ENCODE data around the gene PMIS2.

Gene PMIS2

GRCh38 chr19:35556846-35557538 lies 29.0 kb upstream of the PMIS2 start:
- DNase-seq (ENCODE audit: low spot score), result no peak

GRCh38 chr19:35557539-35558399 lies 28.2 kb upstream of the PMIS2 start:
- DNase-seq (ENCODE audit: low spot score), result no peak

- no peak for DNase-seq (ENCODE audit: low spot score)
Measured at GRCh38 chr19:35558400-35559280, 27.3 kb upstream of the PMIS2 start.

DNA sequence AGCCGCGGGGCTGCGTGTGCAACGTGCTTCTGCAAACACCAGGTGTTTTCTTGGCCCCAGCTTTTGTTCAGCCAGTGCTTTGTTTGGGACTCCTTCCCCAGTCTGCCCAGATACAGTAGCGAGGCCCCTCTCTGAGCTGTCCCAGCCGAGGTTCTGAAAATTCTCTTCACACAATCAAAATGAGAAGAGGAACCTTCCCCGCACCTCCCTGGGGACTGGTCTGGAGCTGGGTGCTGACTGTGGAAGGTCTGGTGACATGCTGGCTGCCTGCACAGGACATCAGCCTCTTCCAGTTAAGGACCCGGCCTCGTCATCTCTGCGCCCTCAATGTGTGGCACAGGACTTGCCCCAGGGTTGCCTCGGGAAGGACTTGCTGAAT lies 26.7 kb upstream of the PMIS2 start:
- DNase-seq (ENCODE audit: low spot score), result no peak

GRCh38 chr19:35559781-35560180 lies 26.2 kb upstream of the PMIS2 start:
- no peak for DNase-seq (ENCODE audit: low spot score)

DNA sequence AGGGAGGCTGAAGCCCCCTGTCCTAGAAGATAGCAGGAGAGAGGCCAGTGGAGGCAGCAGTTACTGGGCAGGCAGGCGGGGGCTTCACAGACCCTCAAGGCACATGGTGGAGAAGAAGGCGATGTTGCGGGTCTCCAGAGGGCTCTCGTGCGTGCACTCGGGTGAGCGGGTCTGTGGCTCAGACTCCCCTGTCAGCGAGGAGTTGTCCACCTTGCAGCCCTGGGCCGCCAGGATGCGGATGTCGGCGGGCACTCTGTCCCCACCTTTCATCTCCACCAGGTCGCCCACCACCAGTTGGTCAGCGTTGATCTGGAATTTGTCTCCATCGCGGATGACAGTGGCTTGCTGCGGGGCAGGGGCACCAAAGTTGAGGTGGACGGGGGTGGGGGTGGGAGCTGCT lies 25.7 kb upstream of the PMIS2 start:
- no peak for DNase-seq (ENCODE audit: low spot score)

DNA sequence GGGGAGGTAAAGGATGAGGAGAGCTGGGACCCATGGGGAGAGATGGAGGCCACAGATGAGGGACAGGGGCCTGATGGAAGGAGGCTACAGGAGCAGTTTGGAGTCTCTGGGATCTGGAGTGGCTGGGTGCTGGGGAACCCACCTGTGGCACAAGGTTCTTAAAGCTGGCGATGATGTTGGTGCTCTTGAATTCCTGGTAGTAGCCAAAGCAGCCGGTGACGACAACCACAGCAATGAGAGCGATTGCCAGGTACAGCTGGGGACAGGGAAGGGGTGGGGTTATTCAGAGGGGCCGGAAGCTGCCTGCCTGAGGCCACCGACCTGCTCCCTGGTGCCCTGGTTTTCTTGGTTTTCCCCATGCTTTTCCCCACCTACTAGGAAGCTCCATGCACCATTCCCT lies 25.3 kb upstream of the PMIS2 start:
- DNase-seq (ENCODE audit: low spot score), result no peak

DNA sequence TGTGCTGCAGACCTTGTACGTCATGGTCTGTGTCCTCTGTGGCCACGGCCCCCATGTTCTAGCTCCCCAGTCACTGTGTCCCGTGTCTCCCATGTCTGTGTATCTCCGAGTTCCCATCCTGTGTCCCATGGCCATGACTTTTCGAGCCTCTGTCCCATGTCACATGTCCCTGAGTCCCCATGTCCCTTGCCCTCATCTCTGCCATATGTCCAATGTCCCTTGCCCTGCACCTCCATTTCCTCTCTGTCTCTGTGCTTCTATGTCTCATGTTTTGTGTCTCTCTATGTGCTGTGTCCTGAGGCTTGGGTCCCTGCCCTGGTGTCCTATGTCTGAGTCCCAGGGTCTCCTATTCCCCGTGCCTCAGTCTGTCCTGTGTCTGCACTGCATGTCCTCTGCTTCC lies 24.5 kb upstream of the PMIS2 start:
- DNase-seq (ENCODE audit: low spot score), result no peak

DNA sequence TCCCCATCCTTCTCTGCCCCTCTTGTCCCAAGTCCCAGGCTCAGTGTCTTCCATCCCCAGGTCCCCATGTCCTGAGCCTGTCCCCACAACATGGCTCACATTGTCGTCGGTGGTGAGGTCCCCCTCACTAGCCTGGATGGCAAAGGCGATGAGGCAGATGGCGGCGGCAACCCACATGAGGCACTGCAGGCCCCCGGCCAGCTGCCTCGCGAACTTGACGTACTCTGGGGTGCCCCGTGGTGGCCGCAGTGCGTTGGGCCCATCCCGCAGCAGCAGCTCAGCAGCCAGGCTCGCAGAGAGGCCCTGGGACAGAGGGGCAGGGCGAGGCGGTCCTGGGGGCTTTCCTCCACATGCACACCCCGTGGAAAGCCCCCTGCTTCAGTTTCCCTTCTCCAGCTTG lies 23.6 kb upstream of the PMIS2 start:
- DNase-seq (ENCODE audit: low spot score), result no peak

- DNase-seq (ENCODE audit: low spot score), result no peak
Measured at GRCh38 chr19:35562776-35563175, 23.2 kb upstream of the PMIS2 start.

DNA sequence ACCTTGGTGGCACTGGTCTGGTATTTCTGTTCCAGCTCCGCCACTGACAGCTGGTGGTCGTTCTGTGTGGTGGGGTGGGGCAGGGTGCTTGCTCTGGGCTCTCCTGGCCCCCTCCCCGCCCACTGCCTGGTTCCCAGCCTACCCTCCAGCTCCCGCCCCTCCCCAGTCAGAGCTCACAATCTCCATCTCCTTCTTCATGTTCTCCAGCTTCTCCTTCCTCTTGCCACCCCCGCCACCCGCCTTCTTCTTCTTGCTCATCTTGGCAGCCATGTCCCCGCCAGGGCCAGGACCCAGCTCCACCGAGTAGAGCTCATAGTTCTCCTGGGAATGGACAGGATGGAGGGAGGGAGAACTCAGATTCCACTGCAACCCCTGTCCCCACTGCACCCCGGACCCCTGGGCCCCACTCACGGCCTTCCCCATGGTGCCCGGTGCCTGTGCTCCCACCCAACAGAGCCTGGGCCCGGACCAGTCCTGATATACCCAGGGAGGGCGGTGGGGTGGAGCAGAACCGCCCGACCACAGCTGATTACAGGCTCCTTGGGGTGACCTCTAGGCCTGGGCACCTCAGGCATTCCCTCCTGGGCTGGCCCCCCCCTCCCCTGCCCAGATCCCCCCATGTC lies 22.7 kb upstream of the PMIS2 start, which contains the start of gene ATP4A:
Gene ATP4A, minus strand, starts transcription at position 452 of the 623 bp plus-strand sequence. Its CDS starts 29 bp downstream, at position 423.
- no peak for DNase-seq (ENCODE audit: low spot score)

GRCh38 chr19:35565016-35565856 lies 20.7 kb upstream of the PMIS2 start:
- no peak for DNase-seq (ENCODE audit: low spot score)

DNA sequence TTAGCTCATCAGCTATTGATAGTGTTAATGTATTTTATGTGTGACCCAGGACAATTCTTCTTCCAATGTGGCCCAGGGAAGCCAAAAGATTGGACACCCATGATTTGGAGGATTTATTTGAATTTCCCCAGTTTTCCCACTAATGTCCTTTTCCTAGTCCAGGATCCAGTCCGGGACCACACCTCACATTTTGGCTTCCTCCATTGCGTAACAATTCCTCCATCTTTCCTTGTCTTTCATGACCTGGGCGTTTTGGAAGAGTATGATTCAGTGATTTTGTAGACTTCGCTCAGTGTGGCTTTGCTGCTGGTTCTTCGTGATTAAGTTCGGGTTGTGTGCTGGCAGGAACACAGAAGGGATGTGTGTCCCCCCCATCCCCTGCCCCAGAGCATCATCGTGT lies 19.2 kb upstream of the PMIS2 start:
- DNase-seq (ENCODE audit: low spot score), result no peak

DNA sequence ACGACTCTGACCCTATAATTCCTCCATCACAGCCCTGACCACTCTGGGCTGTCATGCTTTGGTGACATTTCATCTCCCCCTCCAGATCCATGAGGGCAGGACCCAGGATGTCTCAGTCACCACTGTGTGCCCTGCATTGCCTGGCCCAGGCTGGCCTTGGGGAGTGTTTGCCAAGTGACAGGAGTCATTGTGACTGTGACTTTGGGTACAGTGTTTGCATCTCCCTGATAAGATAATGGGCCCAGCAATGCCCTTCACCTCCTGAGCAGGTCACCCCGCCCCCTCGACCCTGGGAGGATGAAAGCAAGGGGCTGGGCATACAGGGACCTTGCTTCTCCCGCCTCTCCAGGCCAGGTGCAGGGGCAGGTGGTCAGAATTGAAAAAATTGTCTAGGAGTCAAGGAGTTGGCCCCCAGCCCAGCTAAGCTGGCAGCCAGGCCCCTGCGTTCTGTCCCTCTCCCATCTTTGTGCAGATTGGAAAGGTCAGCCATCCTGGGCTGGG lies 16.6 kb upstream of the PMIS2 start:
- DNase-seq (ENCODE audit: low spot score), result no peak

DNA sequence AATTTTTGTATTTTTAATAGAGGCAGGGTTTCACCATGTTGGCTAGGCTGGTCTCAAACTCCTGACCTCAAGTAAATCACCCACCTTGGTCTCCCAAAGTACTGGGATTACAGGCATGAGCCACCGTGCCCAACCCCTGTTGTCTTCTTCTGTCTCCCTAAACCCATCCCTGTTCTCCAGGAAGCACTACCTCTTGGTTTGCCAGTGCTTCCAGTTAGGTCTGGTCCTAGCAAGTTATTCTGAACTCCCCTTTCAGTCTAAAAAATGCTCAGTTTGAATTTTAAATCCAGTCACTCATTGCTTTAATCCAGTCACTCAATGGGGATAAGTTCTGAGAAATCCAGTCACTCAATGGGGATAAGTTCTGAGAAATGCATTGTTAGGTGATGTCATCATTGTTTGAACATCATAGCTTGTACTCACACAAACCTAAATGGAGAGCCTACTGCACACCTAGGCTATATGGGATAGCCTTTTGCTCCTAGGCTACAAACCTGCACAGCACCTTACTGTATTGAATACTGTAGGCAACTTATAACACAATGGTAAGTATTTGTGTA lies 14.5 kb upstream of the PMIS2 start:
- DNase-seq (ENCODE audit: low spot score), result no peak

DNA sequence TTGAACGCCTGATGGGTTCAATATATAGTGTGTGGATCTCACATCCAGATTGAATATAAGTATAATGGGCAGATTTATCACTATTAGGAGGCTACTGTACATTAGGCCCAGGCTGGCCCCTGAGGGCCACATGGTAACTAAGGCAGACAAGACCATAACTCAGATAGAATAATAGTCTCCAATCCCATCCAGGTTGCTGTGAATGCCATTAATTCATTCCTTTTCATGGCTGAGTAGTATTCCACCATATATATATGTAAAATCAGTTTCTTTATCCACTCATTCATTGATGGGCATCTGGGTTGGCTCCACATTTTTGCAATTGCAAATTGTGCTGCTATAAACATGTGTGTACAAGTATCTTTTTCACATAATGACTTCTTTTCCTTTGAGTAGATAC lies 8.1 kb upstream of the PMIS2 start:
- DNase-seq (ENCODE audit: low spot score), result no peak

DNA sequence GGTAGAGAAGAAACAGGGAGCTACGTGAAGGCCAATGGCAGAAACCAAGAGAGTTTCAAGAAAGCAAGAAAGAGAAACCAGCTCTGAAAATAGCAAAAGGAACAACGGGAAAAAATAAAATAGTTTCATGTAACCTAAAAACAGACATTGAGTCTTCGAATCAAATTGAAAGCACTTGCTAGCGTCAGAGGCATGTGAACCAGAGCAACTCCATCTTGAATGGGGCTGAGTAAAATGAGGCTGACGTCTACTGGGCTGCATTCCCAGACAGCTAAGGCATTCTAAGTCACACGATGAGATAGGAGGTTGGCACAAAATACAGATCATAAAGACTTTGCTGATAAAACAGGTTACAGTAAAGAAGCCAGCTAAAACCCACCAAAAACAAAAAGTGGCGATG lies 7.3 kb upstream of the PMIS2 start:
- no peak for DNase-seq (ENCODE audit: low spot score)

- DNase-seq (ENCODE audit: low spot score), result no peak
Measured at GRCh38 chr19:35582760-35583159, 3.2 kb upstream of the PMIS2 start.

- no peak for DNase-seq (ENCODE audit: low spot score)
Measured at GRCh38 chr19:35587321-35587720, 1.3 kb downstream of the PMIS2 start.

- no peak for DNase-seq (ENCODE audit: low spot score)
Measured at GRCh38 chr19:35590875-35591274, 4.9 kb downstream of the PMIS2 start.

DNA sequence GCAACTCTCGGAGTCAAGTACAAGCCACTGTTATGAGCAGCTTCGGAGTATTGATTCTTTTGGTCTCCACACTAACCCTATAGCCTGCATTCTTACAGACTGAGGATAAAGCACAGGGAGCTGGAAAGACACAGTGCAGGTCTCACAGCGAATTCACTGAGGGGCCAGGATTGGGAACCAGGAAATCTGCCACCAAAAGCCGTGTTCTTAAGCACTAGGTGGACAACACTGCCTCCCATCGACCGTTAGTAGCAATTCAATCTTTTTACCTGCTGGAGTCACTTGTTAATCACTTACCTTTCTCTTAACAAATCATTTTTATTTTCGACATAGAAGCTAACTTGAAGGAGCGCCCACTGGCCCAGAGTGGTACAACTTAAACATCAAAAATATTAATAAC lies 6.3 kb downstream of the PMIS2 start:
- no peak for DNase-seq (ENCODE audit: low spot score)

All from RKO (cell line).